Measurements from ENCODE around the gene CERS1.

DNA sequence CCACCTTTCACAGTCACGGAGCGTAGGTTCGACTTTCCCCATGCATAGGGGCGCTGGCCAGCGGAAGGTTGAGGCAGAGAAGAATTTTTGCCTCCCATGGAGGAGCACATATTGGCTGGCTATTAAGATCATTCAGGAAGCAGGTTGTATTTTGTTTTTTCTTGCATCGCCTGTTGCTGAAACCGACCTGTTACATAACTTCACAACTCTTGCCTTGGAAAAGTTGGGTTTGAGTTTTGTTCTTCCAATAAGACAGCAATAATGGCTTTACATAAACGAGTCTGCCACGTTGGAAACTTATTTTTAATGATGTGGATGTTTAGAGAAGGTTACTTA, 62.8 kb downstream of the CERS1 start:
- TF ChIP-seq, protein P1, sequence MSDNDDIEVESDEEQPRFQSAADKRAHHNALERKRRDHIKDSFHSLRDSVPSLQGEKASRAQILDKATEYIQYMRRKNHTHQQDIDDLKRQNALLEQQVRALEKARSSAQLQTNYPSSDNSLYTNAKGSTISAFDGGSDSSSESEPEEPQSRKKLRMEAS (IDR thresholded peaks at IDR 0.05), result no peak
- TF ChIP-seq, protein P2, sequence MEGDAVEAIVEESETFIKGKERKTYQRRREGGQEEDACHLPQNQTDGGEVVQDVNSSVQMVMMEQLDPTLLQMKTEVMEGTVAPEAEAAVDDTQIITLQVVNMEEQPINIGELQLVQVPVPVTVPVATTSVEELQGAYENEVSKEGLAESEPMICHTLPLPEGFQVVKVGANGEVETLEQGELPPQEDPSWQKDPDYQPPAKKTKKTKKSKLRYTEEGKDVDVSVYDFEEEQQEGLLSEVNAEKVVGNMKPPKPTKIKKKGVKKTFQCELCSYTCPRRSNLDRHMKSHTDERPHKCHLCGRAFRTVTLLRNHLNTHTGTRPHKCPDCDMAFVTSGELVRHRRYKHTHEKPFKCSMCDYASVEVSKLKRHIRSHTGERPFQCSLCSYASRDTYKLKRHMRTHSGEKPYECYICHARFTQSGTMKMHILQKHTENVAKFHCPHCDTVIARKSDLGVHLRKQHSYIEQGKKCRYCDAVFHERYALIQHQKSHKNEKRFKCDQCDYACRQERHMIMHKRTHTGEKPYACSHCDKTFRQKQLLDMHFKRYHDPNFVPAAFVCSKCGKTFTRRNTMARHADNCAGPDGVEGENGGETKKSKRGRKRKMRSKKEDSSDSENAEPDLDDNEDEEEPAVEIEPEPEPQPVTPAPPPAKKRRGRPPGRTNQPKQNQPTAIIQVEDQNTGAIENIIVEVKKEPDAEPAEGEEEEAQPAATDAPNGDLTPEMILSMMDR (IDR thresholded peaks at IDR 0.05; ENCODE audit: low read depth, low read length, missing input control), result no peak
- TF ChIP-seq TAF1 (conservative IDR thresholded peaks at IDR 0.05), result no peak
- TF ChIP-seq RAD21 (IDR thresholded peaks at IDR 0.05), result no peak
- no peak for TF ChIP-seq RXRA (IDR thresholded peaks at IDR 0.05)
- TF ChIP-seq, protein P3, sequence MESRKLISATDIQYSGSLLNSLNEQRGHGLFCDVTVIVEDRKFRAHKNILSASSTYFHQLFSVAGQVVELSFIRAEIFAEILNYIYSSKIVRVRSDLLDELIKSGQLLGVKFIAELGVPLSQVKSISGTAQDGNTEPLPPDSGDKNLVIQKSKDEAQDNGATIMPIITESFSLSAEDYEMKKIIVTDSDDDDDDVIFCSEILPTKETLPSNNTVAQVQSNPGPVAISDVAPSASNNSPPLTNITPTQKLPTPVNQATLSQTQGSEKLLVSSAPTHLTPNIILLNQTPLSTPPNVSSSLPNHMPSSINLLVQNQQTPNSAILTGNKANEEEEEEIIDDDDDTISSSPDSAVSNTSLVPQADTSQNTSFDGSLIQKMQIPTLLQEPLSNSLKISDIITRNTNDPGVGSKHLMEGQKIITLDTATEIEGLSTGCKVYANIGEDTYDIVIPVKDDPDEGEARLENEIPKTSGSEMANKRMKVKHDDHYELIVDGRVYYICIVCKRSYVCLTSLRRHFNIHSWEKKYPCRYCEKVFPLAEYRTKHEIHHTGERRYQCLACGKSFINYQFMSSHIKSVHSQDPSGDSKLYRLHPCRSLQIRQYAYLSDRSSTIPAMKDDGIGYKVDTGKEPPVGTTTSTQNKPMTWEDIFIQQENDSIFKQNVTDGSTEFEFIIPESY (IDR thresholded peaks at IDR 0.05), result no peak
- no peak for TF ChIP-seq YY1 (IDR thresholded peaks at IDR 0.05)
- no peak for TF ChIP-seq SP1 (IDR thresholded peaks at IDR 0.05)
- TF ChIP-seq, protein P4, sequence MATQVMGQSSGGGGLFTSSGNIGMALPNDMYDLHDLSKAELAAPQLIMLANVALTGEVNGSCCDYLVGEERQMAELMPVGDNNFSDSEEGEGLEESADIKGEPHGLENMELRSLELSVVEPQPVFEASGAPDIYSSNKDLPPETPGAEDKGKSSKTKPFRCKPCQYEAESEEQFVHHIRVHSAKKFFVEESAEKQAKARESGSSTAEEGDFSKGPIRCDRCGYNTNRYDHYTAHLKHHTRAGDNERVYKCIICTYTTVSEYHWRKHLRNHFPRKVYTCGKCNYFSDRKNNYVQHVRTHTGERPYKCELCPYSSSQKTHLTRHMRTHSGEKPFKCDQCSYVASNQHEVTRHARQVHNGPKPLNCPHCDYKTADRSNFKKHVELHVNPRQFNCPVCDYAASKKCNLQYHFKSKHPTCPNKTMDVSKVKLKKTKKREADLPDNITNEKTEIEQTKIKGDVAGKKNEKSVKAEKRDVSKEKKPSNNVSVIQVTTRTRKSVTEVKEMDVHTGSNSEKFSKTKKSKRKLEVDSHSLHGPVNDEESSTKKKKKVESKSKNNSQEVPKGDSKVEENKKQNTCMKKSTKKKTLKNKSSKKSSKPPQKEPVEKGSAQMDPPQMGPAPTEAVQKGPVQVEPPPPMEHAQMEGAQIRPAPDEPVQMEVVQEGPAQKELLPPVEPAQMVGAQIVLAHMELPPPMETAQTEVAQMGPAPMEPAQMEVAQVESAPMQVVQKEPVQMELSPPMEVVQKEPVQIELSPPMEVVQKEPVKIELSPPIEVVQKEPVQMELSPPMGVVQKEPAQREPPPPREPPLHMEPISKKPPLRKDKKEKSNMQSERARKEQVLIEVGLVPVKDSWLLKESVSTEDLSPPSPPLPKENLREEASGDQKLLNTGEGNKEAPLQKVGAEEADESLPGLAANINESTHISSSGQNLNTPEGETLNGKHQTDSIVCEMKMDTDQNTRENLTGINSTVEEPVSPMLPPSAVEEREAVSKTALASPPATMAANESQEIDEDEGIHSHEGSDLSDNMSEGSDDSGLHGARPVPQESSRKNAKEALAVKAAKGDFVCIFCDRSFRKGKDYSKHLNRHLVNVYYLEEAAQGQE (IDR thresholded peaks at IDR 0.05), result no peak
- TF ChIP-seq JUND (IDR thresholded peaks at IDR 0.05), result no peak
- no peak for TF ChIP-seq GABPA (IDR thresholded peaks at IDR 0.05 in 1 of 2, conservative IDR thresholded peaks at IDR 0.05 in 1 of 2)
- TF ChIP-seq FOXA1 (IDR thresholded peaks at IDR 0.05), result no peak
- no peak for TF ChIP-seq EGR1 (IDR thresholded peaks at IDR 0.05; ENCODE audit: low read depth in 2 of 2)
